Effector memory CD4-positive, alpha-beta T cell (primary cell): ENCODE data around the gene RPL29.

Experiments used
- DNase-seq, 3 donors: peaks; one replicate each; pipeline ENCODE4 v3.0.0-alpha.2; 2020
- H3K27ac ChIP-seq: 2 replicates; pipeline ENCODE4 v1.7.0; 2013; ENCODE audit warnings: mild to moderate bottlenecking, low read length, moderate library complexity; ENCODE audit not compliant: insufficient read depth, poor library complexity, severe bottlenecking
- H3K27me3 ChIP-seq: replicated peaks from 2 replicates; pipeline ENCODE4 v1.7.0; 2013; ENCODE audit warnings: mild to moderate bottlenecking, low read length; ENCODE audit not compliant: insufficient read depth, control insufficient read depth, poor library complexity, severe bottlenecking
- H3K36me3 ChIP-seq: 2 replicates; pipeline ENCODE4 v1.7.0; 2013; ENCODE audit warnings: mild to moderate bottlenecking, low read length, moderate library complexity; ENCODE audit not compliant: control insufficient read depth, insufficient read depth
- H3K4me1 ChIP-seq: 2 replicates; pipeline ENCODE4 v1.7.0; 2013; ENCODE audit warnings: low read length, mild to moderate bottlenecking; ENCODE audit not compliant: control insufficient read depth, insufficient read depth, poor library complexity, severe bottlenecking
- H3K4me3 ChIP-seq: 2 replicates; pipeline ENCODE4 v1.7.0; 2013; ENCODE audit warnings: low read length, low read depth, mild to moderate bottlenecking; ENCODE audit not compliant: insufficient read depth, poor library complexity, severe bottlenecking
- H3K9me3 ChIP-seq: 2 replicates; pipeline ENCODE4 v1.7.0; 2013; ENCODE audit warnings: mild to moderate bottlenecking, low read length, moderate library complexity; ENCODE audit not compliant: control insufficient read depth

The RPL29 gene

GRCh38 chr3:51985063-51985462, 10.6 kb downstream of the RPL29 start:
- Histone ChIP-seq H3K9me3 (no peaks in the 10 kb centered on the region), H3K36me3 (no peaks in the 10 kb centered on the region), H3K4me3 (no peak overlapping the region), H3K4me1 (peaks cover 11% of the 10 kb centered on the region), H3K27me3 (no peaks in the 10 kb centered on the region), H3K27ac (no peak overlapping the region)
- no peak for DNase-seq

GRCh38 chr3:51984269-51984647, 11.4 kb downstream of the RPL29 start:
- no peak for DNase-seq
- Histone ChIP-seq H3K4me3 (no peak overlapping the region), H3K27me3 (no peaks in the 10 kb centered on the region), H3K9me3 (no peaks in the 10 kb centered on the region), H3K36me3 (no peaks in the 10 kb centered on the region), H3K4me1 (peaks cover 11% of the 10 kb centered on the region), H3K27ac (no peak overlapping the region)

- Histone ChIP-seq H3K9me3 (no peaks in the 10 kb centered on the region), H3K36me3 (no peaks in the 10 kb centered on the region), H3K27ac (peak overlapping the region; percentile 71), H3K4me3 (peak overlapping the region; percentile 61), H3K27me3 (no peaks in the 10 kb centered on the region), H3K4me1 (peaks cover 11% of the 10 kb centered on the region)
- DNase-seq = no peak
These were observed 12.0 kb downstream of the RPL29 start for GRCh38 chr3:51983578-51984268.

- DNase-seq = peak; percentile 61 to 68 (median 67)
- Histone ChIP-seq H3K4me1 (peaks cover 11% of the 10 kb centered on the region), H3K4me3 (peak within 1 kb of the TSS; percentile 61), H3K27me3 (no peaks in the 10 kb centered on the region), H3K9me3 (no peaks in the 10 kb centered on the region), H3K27ac (peak within 1 kb of the TSS; percentile 71), H3K36me3 (no peaks in the 10 kb centered on the region)
These were observed 12.7 kb downstream of the RPL29 start, which contains the start of gene ACY1 for GRCh38 chr3:51982838-51983577. Gene ACY1, plus strand, starts transcription at chr3:51983535. Its CDS starts 530 bp downstream, at chr3:51984065.

GRCh38 chr3:51982352-51982837, 13.3 kb downstream of the RPL29 start:
- Histone ChIP-seq H3K9me3 (no peaks in the 10 kb centered on the region), H3K27me3 (no peaks in the 10 kb centered on the region), H3K27ac (peak overlapping the region; percentile 71), H3K4me3 (peak overlapping the region; percentile 61), H3K36me3 (no peaks in the 10 kb centered on the region), H3K4me1 (peaks cover 13% of the 10 kb centered on the region)
- DNase-seq = no peak

GRCh38 chr3:51980253-51980652, 15.4 kb downstream of the RPL29 start:
- H3K9me3 ChIP-seq = no peaks in the 10 kb centered on the region
- no peak overlapping the region for H3K4me3 ChIP-seq
- DNase-seq = no peak
- no peaks in the 10 kb centered on the region for H3K36me3 ChIP-seq
- H3K27me3 ChIP-seq = no peaks in the 10 kb centered on the region
- no peak overlapping the region for H3K27ac ChIP-seq
- H3K4me1 ChIP-seq = peaks cover 17% of the 10 kb centered on the region

- H3K4me1 ChIP-seq = peaks cover 23% of the 10 kb centered on the region
- H3K4me3 ChIP-seq = no peak overlapping the region
- H3K9me3 ChIP-seq = no peaks in the 10 kb centered on the region
- no peak overlapping the region for H3K27ac ChIP-seq
- DNase-seq = no peak
- H3K27me3 ChIP-seq = no peaks in the 10 kb centered on the region
- no peaks in the 10 kb centered on the region for H3K36me3 ChIP-seq
These were observed 17.6 kb downstream of the RPL29 start for GRCh38 chr3:51978143-51978502.

GRCh38 chr3:51977446-51978142, 18.1 kb downstream of the RPL29 start:
- no peaks in the 10 kb centered on the region for H3K36me3 ChIP-seq
- DNase-seq = peak in 2 of 3 donors; percentile 22 to 27
- H3K27me3 ChIP-seq = no peaks in the 10 kb centered on the region
- peaks cover 20% of the 10 kb centered on the region for H3K4me1 ChIP-seq
- no peaks in the 10 kb centered on the region for H3K9me3 ChIP-seq
- H3K27ac ChIP-seq = no peak overlapping the region
- no peak overlapping the region for H3K4me3 ChIP-seq

GRCh38 chr3:51975852-51976549, 19.7 kb downstream of the RPL29 start:
- Histone ChIP-seq H3K4me1 (peaks cover 12% of the 10 kb centered on the region), H3K9me3 (no peaks in the 10 kb centered on the region), H3K27ac (peak overlapping the region; percentile 64), H3K4me3 (peak overlapping the region; percentile 94), H3K36me3 (no peaks in the 10 kb centered on the region), H3K27me3 (no peaks in the 10 kb centered on the region)
- DNase-seq = no peak
